Right lobe of liver (tissue), 6 donors: ENCODE measurements around the gene GPA33. TPM values are rescaled to one million over a fixed set of nuclear protein-coding genes. Genes with fewer than 3 reads are reported as not detected.

Experiments used
- ATAC-seq, 4 donors: fragments of 200-7000 bp; cut with Tn5 transposase; one replicate each; pipeline ENCODE4 v1.9.1; 2020; ENCODE audit warnings: mild to moderate bottlenecking in 4 of 4, moderate library complexity in 4 of 4
- DNase-seq, 3 donors: peaks; one replicate each; pipeline ENCODE4 v3.0.0-alpha.2; 2020
- H3K27ac ChIP-seq, 3 donors: fragments of 200-600 bp; one replicate each; pipeline ENCODE4 v1.8.0; 2022
- H3K27me3 ChIP-seq, 2 donors: fragments of 200-600 bp; one replicate each; pipeline ENCODE4 v1.8.0; 2022
- H3K36me3 ChIP-seq, 4 donors: fragments of 200-600 bp; sonication (generic) in 1 of 4; one replicate each; pipeline versions ENCODE4 v1.5.1 to v1.8.0; 2017 to 2022; ENCODE audit warnings: control low read depth in 1 of 4
- H3K4me1 ChIP-seq, 4 donors: fragments of 200-600 bp; sonication (generic) in 1 of 4; one replicate each; pipeline versions ENCODE4 v1.5.1 to v1.8.0; 2017 to 2022; ENCODE audit warnings: control low read depth in 1 of 4
- H3K4me3 ChIP-seq, 3 donors: fragments of 200-600 bp; one replicate each; pipeline ENCODE4 v1.8.0; 2022
- H3K9me3 ChIP-seq, 4 donors: fragments of 200-600 bp; sonication (generic) in 1 of 4; one replicate each; pipeline versions ENCODE4 v1.5.1 to v1.8.0; 2017 to 2022; ENCODE audit warnings: control low read depth in 1 of 4
- CTCF ChIP-seq, 4 donors: fragments of 200-600 bp in 3 of 4; fragments of 450-650 bp in 1 of 4; IDR thresholded peaks; one replicate each; pipeline versions ENCODE4 v1.5.1 to v1.8.0; 2016 to 2022; ENCODE audit warnings: antibody characterized with exemption in 4 of 4, mild to moderate bottlenecking in 2 of 4
- POLR2A ChIP-seq: fragments of 450-650 bp; IDR thresholded peaks from one replicate; pipeline ENCODE4 v1.6.1; 2017; ENCODE audit warnings: antibody characterized with exemption, mild to moderate bottlenecking
- WGBS: methylation state at CpG from one replicate; pipeline ENCODE4 v1.1.6; 2018; ENCODE audit warnings: low coverage, low lambda C conversion rate; ENCODE audit not compliant: insufficient coverage; ENCODE audit errors: missing lambda C conversion rate; 5-methylcytosine and 5-hydroxymethylcytosine counted together
- intact Hi-C, 2 donors: fragments of 100-400 bp; cut with DNase I; formaldehyde crosslinking; loops; one replicate each; pipeline versions ENCODE4 v1.11.2 to v1.14.1; 2022
- total RNA-seq, 6 experiments: library from RNA; depleted of rRNA in 2 of 6; stranded (reverse); fragments of >200 nt in 2 of 6; fragmentation: NEBNext Ultra II Directional in 3 of 6; extraction: Animal tissue kit (Norgen Biotek cat#: 25700) in 3 of 6; gene quantifications; one replicate each; pipeline versions ENCODE4 v1.1.0 to v1.2.4, GENCODE V29; 2016 to 2023
- donor health status: DM: no; HTN: yes; CAD: no.
- donor health status: DM: no; HTN: no; CAD: no.
- donor health status: DM: no; HTN: no; CAD: no.
- donor health status: DM: no; HTN: yes; CAD: no.
- donor health status: DM: no; HTN: yes; CAD: no.

The GPA33 gene
- total RNA-seq, 6 experiments from 2014 or later, result 0.12 TPM; not detected in 5

- Histone ChIP-seq H3K4me1 (no peaks in the 10 kb centered on the region), H3K27me3 (no peaks in the 10 kb centered on the region), H3K9me3 (no peaks in the 10 kb centered on the region), H3K4me3 (no peak overlapping the region), H3K27ac (no peak overlapping the region), H3K36me3 (no peaks in the 10 kb centered on the region)
- intact Hi-C loops, result loop anchor here (5.0 to 10.0 kb wide), 2 partner anchors 376 to 378 kb away; no protein-coding TSS in a partner anchor
- TF ChIP-seq POLR2A, result no peak
- TF ChIP-seq CTCF (IDR thresholded peaks at IDR 0.05), result peak; percentile 94 to 100 (median 97)
- ATAC-seq (peak; percentile 97 to 100 (median 100)), DNase-seq (peak; percentile 78 to 84 (median 80))
- WGBS, result 4% methylated on average over 25 of the region's 31 CpGs
Observed at GRCh38 chr1:167066333-167067122, 23.6 kb downstream of the GPA33 start.

GRCh38 chr1:167065471-167065870 lies 24.7 kb downstream of the GPA33 start:
- ATAC-seq (no peak), DNase-seq (no peak)
- no peaks in the 10 kb centered on the region for H3K27me3 ChIP-seq
- no peaks in the 10 kb centered on the region for H3K9me3 ChIP-seq
- H3K36me3 ChIP-seq, result no peaks in the 10 kb centered on the region
- TF ChIP-seq POLR2A (no peak), CTCF (IDR thresholded peaks at IDR 0.05) (no peak)
- no peak overlapping the region for H3K4me3 ChIP-seq
- H3K27ac ChIP-seq, result no peak overlapping the region
- no peaks in the 10 kb centered on the region for H3K4me1 ChIP-seq
- intact Hi-C loops, result loop anchor here (5.0 to 10.0 kb wide), 2 partner anchors 377 to 379 kb away; no protein-coding TSS in a partner anchor
- WGBS, result 82% methylated on average over 2 of the region's 8 CpGs

- TF ChIP-seq CTCF (IDR thresholded peaks at IDR 0.05) (no peak), POLR2A (no peak)
- Histone ChIP-seq H3K36me3 (no peaks in the 10 kb centered on the region), H3K27me3 (no peaks in the 10 kb centered on the region), H3K27ac (no peak overlapping the region), H3K4me1 (no peaks in the 10 kb centered on the region), H3K4me3 (no peak overlapping the region), H3K9me3 (no peaks in the 10 kb centered on the region)
- DNase-seq (no peak), ATAC-seq (no peak)
- intact Hi-C loops, result loop anchor here (5.0 to 10.0 kb wide), 3 partner anchors 157 to 380 kb away; no protein-coding TSS in a partner anchor
- WGBS, result 72% methylated on average over 4 of the region's 9 CpGs
Observed at GRCh38 chr1:167064621-167065020, 25.6 kb downstream of the GPA33 start.

GRCh38 chr1:167061073-167061464 lies 29.1 kb downstream of the GPA33 start:
- Histone ChIP-seq H3K4me1 (peaks cover 0 to 3% (median 0%) of the 10 kb centered on the region in 4 donors), H3K27ac (no peak overlapping the region), H3K27me3 (no peaks in the 10 kb centered on the region), H3K9me3 (no peaks in the 10 kb centered on the region), H3K4me3 (no peak overlapping the region), H3K36me3 (no peaks in the 10 kb centered on the region)
- intact Hi-C loops, result loop anchor here (5.0 to 10.0 kb wide), 2 partner anchors 154 to 384 kb away; no protein-coding TSS in a partner anchor
- 73% methylated on average over 3 of the region's 3 CpGs for WGBS
- TF ChIP-seq POLR2A (no peak), CTCF (IDR thresholded peaks at IDR 0.05) (no peak)
- no peak for DNase-seq
- no peak for ATAC-seq
